ENCODE data around the gene CYB561D1.

DNA sequence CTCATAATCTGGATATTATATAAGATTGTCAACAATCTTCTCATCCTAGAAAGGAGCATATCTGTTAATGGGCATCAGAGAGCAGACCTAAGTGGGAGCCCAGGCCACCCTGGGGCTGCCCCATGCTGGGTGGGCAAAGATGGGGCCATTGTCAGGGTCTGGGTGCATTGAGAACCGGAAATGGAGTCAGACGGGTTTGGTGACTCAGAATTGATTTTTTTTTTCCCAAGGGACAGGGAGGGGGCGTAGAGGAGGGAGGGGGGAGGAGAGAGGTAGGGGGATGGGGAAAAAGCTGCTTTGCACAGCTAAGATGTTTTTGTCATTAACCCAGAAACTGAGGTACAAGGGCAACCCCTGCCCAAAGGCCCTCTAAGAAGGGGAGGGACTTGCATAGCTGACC, 8.9 kb upstream of the CYB561D1 start:
- TF ChIP-seq, protein P1, sequence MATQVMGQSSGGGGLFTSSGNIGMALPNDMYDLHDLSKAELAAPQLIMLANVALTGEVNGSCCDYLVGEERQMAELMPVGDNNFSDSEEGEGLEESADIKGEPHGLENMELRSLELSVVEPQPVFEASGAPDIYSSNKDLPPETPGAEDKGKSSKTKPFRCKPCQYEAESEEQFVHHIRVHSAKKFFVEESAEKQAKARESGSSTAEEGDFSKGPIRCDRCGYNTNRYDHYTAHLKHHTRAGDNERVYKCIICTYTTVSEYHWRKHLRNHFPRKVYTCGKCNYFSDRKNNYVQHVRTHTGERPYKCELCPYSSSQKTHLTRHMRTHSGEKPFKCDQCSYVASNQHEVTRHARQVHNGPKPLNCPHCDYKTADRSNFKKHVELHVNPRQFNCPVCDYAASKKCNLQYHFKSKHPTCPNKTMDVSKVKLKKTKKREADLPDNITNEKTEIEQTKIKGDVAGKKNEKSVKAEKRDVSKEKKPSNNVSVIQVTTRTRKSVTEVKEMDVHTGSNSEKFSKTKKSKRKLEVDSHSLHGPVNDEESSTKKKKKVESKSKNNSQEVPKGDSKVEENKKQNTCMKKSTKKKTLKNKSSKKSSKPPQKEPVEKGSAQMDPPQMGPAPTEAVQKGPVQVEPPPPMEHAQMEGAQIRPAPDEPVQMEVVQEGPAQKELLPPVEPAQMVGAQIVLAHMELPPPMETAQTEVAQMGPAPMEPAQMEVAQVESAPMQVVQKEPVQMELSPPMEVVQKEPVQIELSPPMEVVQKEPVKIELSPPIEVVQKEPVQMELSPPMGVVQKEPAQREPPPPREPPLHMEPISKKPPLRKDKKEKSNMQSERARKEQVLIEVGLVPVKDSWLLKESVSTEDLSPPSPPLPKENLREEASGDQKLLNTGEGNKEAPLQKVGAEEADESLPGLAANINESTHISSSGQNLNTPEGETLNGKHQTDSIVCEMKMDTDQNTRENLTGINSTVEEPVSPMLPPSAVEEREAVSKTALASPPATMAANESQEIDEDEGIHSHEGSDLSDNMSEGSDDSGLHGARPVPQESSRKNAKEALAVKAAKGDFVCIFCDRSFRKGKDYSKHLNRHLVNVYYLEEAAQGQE (IDR thresholded peaks at IDR 0.05; ENCODE audit: insufficient replicate concordance, low read depth) = no peak
- TF ChIP-seq, protein P2, sequence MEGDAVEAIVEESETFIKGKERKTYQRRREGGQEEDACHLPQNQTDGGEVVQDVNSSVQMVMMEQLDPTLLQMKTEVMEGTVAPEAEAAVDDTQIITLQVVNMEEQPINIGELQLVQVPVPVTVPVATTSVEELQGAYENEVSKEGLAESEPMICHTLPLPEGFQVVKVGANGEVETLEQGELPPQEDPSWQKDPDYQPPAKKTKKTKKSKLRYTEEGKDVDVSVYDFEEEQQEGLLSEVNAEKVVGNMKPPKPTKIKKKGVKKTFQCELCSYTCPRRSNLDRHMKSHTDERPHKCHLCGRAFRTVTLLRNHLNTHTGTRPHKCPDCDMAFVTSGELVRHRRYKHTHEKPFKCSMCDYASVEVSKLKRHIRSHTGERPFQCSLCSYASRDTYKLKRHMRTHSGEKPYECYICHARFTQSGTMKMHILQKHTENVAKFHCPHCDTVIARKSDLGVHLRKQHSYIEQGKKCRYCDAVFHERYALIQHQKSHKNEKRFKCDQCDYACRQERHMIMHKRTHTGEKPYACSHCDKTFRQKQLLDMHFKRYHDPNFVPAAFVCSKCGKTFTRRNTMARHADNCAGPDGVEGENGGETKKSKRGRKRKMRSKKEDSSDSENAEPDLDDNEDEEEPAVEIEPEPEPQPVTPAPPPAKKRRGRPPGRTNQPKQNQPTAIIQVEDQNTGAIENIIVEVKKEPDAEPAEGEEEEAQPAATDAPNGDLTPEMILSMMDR (IDR thresholded peaks at IDR 0.05; ENCODE audit: insufficient read depth, low read length) = no peak

Data from HL-60 (cell line).